ENCODE data around the gene SLC38A10.

The SLC38A10 gene

GRCh38 chr17:81295676-81296381 lies 722 bp upstream of the SLC38A10 start:
- DNase-seq = no peak

DNA sequence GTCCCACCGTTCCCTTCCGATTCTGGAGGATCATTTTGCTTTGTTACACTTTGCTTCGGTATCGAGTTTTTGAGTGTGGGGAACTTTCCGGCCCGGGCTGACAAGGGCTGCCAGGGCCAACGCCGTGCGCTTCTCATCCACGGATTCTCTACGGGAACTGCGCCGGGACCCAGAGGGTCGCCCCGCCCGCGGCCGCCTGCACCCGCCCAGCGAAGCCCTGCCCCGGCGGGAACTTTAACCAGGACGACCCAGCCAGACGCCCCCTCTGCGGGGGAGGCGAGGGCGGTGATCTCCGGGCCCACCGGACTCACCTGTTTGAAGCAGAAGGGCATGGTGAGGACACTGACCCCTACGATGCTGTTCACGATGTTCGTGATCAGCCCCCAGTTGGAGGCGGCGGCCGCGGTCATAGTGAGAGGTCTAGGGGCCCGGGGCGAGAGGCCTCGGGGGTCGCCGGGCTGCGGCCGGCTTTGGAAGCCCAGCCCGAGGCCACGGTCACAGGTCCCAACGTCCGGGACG lies 536 bp downstream of the SLC38A10 start:
- DNase-seq = no peak

DNA sequence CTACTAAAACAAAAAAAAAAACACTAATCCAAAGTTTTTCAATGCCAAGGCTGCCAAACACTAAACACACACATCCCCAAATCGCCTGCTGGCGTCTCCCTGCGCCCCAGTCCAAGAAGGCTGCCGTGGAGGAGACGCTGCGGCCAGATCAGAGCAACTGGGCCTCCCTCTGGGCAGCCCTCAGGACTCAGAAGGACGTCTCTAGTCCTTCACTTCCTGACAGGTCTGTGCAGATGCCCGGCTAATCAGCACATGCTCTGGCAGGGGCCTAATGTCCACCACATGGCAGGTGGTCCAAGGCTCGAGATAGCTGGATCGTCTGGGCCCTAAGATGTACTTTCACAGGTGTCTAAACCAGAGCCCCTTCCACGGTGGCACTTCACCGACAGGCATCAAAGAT lies 2.7 kb downstream of the SLC38A10 start:
- DNase-seq = no peak

DNA sequence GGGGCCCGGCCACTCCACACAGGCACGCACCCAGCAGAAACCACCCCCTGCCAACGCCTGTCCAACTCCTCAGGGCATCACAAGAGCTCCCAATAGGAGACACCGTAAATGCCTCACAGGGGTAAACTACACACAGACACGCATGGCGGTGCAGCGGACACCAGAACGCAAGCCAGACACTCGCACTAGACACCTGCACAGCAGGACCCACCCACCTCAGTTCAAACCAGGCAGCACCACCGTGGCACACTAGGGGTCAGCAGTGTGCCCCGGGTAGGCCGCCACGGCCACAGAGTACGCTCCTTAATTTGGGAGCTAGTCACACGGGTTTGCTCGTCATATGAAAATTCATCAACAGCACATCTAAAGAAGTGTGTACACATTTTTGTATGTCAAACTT lies 3.4 kb downstream of the SLC38A10 start:
- DNase-seq = peak; percentile 23

DNA sequence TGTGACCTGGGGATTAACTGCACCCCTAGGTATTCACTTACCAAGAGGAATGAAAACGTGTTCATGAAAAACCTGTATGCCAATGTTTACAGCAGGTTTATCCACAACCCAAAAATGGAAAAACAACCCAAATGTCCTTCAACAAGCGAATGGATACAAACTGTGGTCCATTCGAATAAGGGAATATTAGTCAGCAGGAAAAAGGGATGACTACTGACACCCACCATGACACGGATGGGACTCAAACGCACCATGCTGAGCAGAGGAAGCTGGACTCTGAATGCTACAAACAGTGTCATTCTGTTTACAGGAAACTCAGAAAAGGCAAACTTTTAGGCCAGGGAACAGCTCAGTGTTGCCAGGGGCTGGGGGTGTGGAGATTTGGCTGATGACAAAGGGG lies 4.9 kb downstream of the SLC38A10 start:
- DNase-seq = no peak

GRCh38 chr17:81289627-81290026 lies 5.5 kb downstream of the SLC38A10 start:
- DNase-seq = no peak

DNA sequence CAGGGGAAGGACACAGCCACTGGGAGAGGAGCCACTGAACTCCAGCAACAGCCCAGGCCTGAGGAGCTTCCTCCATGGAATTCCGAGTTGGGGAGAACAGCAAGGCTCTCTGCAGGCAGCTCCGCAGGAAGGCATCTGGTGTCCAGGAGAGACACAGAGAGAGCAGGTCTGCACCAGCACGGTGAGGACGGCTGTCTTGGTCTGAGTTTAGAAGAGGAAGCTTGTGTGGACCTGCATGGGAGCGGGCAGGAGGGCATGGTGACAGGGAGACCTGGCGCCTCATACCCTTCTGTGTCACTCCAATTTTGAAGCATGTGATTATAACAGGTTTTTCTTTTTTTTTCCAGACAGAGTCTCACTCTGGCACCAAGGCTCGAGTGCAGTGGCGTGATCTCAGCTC lies 6.4 kb downstream of the SLC38A10 start:
- DNase-seq = no peak

- no peak for DNase-seq
Observed at GRCh38 chr17:81287741-81288430, 7.2 kb downstream of the SLC38A10 start.

DNA sequence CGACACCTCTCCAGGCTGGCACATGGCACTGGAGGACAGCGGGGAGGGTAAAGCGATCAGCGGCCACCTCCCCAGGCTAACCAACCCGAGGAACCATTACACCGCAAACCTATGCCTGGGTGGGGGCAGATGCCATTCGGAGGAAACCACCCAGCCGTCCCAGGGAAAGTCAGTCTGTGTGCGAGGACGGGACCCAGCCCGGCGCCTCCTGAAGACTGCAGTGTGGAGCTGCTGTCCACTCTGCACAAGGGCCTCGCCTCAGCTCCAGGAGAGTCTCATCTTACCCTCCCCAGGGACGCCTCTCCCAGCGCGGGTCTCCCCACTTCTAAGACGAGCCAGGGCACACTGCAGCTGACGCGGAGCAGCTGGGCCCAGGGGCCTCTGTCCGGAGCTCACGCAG lies 8.0 kb downstream of the SLC38A10 start:
- no peak for DNase-seq

- no peak for DNase-seq
Observed at GRCh38 chr17:81286491-81287145, 8.5 kb downstream of the SLC38A10 start.

DNA sequence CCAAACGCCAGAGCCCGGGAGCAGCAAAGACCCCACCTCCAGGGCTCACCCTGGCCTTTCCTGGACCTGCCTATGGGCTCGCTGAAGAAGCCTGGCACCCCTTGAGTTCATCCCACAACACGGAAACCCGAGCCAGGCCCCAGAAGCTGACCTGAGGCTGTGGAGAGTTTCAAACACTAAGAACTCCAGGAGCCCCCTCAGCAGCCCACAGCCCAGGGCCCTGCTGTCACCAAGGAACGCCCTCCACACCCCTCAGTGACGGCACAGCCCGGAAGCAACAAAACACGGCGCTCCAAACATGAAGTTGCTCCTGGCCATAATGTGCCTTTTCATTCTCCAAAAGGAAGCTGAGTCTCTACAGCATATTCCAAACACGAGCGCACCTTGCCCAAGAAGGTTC lies 9.2 kb downstream of the SLC38A10 start:
- DNase-seq = no peak

- no peak for DNase-seq
Observed at GRCh38 chr17:81285179-81285878, 9.8 kb downstream of the SLC38A10 start.

- DNase-seq = no peak
Observed at GRCh38 chr17:81282876-81283275, 12.2 kb downstream of the SLC38A10 start.

- no peak for DNase-seq
Observed at GRCh38 chr17:81282141-81282540, 13.0 kb downstream of the SLC38A10 start.

DNA sequence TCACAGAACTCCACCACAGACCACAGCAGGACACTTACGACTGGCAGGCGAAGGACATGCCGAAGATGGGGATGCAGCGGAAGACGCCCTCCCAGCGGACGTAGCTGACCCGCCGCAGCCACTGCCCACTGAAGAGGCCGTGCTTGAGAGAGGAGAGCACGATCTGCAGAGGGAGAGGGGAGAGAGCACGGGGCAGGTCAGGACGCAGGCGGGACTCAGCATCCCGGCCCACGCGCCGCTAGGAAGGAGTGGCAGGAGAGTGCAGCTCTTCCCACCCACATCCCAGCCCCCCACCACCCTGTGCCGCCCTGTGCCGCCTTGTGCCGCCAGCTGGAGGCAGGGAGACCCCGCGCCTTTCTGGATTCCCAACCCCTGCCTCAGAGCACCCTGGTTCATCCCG lies 14.5 kb downstream of the SLC38A10 start:
- no peak for DNase-seq

- DNase-seq = no peak
Observed at GRCh38 chr17:81279278-81280275, 15.5 kb downstream of the SLC38A10 start.

DNA sequence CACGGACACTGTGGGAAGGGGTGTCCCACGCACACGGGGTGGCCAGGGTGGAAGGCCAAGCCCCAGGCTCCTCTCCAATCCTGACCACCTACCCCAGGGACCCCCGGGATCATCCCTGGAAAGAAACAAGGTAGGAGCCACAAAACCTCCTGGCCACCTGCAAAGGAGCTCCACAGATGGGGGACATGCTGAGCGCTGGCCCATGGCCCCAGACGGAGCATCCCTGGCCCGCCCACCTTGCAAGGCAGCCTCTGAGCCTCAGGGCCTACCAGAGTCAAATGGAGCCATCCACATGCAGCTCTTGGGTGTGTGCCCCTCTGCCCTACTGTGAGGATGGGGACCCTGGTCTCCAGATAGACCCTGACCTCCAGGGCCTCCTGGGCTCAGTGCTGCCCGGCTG lies 16.3 kb downstream of the SLC38A10 start:
- DNase-seq = no peak

- DNase-seq = no peak
Observed at GRCh38 chr17:81277946-81278693, 17.0 kb downstream of the SLC38A10 start.

GRCh38 chr17:81277421-81277820 lies 17.7 kb downstream of the SLC38A10 start:
- peak; percentile 59 for DNase-seq

DNA sequence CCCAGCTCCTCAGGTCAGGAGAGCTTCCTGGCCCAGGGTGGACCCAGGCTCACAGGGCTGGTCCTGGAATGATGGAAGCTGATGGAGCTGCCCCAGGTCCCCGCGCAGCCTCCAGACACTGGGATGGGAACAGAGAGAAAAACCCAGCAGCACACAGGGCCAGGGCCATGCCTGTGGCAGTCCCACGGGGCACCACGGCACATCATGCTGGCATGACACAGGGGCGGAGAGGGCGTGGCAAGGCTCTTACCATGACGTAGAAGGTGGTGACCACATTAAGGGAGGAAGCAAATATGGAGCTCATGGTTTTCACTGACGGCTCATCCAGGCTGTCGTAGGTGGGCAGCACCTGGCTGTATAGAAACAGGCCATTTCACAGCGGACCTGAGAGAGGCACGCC lies 18.3 kb downstream of the SLC38A10 start:
- DNase-seq = no peak

DNA sequence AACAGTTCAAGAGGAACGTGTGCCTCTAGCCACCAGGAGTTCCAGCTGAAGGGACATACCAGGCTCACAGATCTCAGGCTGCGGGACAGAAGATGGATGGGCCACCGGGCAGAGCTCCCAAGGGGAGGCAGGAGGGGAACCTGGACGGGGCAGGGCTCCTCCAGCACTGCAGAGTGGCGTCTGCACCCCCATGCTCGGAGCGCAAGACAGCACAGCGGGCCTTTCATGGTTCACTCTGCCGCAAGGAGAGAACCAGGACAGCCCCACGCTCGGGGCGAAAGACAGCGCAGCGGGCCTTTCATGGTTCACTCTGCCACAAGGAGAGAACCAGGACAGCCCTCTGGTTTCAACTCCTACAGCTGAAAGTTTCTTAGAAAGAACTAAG lies 20.6 kb downstream of the SLC38A10 start:
- DNase-seq = no peak
